ENCODE data around the gene CYGB.
A peak's percentile ranks its signal among the peaks of the same experiment; 100 is the strongest.
"Not testable (repeated sequence)": the region's sequence is repeated elsewhere in the genome, so short reads cannot be mapped to it uniquely, and the experiment has no call there.

Gene CYGB

DNA sequence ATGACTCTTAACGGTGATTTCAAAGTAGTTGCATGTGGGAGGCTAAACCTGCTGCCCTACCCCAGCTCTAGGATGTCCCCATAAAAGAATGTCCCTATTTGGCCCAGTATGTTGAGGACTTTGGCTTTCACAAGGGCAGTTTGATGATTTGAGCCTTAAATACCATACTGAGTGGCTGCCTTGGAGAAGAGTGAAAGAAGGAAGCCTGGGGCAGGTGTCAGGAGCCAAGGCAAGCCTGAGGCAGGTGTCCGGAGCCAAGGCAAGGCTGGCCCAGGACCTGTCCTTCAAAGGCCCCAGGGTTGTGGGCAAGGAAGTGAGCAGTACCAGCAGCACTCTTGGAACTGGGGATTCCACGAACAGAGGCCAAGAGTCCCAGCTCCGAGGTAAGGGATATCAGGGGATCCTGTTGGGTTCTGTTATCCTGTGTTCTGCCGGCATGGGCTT, 29.5 kb upstream of the CYGB start:
- DNase-seq = no peak

GRCh38 chr17:76566613-76566943, 29.1 kb upstream of the CYGB start:
- DNase-seq = no peak

- no peak for DNase-seq
Observed at GRCh38 chr17:76565728-76566612, 28.5 kb upstream of the CYGB start.

DNA sequence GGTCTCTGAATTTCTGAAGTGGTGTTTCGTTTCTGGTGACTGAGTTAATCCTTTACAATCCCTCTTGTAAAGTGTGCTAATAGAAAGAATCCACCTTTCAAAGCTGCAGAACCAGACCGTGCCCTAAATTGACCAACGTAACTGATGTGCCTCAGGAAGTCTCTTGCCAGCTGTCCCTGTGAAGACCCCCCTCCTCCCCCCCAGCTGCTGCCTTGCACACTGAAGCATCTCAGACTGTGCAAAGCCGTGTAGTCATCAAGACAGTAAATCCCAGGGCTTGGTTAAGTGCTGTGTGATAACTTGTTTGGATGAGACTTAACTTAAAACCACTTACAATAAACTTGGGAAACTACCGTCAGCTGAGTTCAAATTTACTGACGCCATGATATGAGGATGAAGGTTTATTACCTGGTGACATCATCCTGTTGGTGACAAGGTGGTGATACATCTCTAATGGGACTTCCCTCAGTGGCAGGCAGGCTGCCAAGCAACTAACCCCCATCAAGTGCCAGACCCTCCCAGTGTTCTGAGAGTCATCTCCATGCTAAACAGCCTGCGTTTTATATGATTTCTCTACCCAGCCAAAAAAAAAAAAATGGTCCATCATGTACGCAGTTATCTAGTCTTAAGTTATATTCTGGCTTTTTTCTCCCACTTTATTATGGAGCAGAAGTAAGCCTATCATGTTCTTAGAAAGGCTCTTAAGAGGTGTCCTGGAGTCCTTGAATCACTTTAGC, 27.6 kb upstream of the CYGB start:
- DNase-seq = not testable (repeated sequence)

DNA sequence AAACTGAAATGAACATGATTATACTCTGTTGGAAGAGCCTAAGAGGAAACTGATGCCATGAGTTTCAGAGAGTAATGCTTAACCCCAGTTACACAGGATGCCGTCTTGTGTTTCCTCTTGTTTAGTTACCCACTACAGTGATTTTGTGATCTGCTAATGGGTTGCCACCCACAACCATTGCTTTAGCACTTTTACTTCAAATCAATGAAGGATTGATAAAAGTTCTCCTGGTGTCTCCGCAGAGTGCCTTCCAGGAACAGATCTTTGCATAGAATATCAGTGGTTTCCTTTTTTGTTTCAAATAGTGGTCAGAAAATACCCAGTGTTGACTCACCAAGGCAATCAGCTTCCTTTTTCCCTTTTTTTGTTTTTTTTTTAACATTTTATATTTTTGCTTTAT, 25.9 kb upstream of the CYGB start:
- DNase-seq = peak; percentile 32

GRCh38 chr17:76562734-76563148, 25.2 kb upstream of the CYGB start:
- no peak for DNase-seq

DNA sequence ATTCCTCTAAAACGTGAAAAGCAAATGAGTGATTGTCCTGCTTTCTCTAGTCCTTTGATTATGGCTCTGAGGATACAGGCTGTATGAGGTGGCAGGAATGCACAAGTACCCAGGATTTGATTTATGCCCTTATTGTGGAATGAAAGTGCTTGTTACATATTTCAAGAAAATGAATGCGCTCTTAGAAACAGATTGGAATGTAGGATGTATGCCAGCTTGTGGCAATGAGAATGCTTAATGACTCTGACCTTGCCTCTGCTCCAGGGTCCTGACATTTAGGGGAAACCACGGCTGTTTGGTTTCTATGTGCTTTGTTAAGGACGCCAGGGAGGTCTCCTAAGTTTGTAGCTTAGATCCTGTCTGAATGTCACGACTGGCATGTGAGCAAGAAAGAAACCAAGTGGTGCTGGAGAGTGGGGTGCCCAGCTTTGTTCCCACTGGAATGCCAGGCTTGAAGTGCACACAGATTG, 24.3 kb upstream of the CYGB start:
- no peak for DNase-seq

- DNase-seq = peak; percentile 75
Observed at GRCh38 chr17:76561332-76561731, 23.8 kb upstream of the CYGB start.

GRCh38 chr17:76560877-76561221, 23.3 kb upstream of the CYGB start:
- no peak for DNase-seq

DNA sequence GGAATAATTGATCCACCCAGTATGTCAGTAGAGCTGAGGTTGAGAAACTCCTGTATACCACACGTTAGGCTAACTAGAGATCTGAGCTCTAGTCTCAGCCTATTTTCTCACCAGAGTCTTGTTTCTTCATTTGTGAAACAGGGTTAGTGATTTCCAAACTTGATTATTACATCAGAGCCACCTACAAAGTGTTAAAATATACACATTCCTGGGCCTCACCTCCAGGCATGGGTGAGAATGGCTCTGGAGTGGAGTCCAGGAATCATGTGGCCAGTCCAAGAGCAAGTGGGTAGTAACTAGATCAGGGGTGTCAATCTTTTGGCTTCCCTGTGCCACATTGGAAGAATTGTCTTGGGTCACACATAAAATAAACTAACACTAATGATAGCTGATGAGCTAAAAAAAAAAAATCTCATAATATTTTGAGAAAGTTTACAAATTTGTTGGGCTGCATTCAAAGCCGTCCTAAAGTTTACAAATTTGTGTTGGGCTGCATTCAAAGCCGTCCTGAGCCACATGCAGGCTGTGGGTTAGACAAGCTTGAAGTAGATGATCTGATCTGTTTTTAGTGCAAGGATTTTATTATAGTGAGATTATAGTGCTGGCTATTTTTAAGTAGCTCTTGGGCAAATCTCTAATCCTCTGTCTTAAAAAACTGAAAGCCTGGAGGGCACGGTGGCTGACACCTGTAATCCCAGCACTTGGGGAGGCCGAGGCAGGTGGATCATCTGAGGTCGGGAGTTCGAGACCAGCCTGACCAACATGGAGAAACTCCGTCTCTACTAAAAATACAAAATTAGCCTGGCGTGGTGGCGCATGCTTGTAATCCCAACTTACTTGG, 22.7 kb upstream of the CYGB start:
- no peak for DNase-seq

DNA sequence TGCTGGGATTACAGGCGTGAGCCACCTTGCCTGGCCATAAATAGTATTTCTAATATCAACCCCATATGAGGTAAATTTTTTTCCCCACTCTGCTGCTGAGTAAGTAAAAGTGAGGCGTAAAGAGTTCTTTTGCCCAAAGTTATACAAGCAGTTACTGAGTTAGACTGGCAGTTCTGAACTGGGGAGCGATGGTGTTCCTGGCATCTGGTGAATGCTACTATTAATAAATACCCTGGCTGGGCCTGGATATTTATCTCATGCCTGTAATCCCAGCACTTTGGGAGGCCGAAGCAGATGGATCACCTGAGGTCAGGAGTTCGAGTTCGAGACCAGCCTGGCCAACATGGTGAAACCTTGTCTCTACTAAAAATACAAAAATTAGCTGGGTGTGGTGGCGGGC, 22.0 kb upstream of the CYGB start:
- DNase-seq = not testable (repeated sequence)

DNA sequence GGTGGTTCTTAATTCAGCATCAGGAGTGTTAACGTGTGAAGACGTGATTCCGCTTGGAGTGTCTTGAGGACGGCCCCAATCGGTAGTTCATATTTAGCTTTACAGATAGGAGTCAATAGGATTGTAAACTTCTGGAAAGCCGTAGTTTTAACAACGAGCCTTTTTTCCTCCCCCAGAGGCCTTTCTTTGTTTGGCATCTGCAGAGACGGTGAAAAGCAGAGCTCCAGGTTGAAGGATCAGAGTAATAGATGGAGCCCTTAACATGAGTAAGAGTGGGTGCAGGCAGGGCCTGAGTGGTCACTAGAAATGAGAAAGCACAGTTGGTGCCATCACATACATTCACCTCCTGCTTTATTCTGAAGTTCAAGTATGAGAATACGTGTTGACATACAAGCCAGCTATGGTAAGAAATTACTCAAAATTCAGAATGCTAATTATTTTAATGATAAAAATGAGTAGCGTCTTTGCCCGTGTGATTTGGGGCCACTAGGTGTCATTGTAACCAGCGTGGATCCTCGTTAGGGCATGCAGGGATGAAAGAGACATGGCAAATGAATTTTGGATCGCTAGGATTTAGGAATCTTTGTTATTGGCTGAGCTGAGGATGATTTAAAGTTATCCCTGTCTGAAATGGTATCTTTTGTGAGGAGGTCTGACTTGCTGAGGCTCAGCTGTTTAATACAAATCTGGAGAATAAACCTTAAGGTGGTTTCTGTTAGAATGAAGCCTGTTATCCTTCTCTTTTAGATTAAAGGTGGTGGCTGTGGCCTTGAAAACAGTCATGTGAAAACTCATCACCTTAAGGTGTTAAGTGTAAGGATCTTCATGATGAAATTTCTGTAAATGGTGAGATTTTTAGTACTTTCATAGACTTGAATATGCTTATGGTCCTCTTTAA, 20.9 kb upstream of the CYGB start:
- peak; percentile 43 for DNase-seq

- DNase-seq = peak; percentile 97
Observed at GRCh38 chr17:76557368-76558197, 20.1 kb upstream of the CYGB start.

DNA sequence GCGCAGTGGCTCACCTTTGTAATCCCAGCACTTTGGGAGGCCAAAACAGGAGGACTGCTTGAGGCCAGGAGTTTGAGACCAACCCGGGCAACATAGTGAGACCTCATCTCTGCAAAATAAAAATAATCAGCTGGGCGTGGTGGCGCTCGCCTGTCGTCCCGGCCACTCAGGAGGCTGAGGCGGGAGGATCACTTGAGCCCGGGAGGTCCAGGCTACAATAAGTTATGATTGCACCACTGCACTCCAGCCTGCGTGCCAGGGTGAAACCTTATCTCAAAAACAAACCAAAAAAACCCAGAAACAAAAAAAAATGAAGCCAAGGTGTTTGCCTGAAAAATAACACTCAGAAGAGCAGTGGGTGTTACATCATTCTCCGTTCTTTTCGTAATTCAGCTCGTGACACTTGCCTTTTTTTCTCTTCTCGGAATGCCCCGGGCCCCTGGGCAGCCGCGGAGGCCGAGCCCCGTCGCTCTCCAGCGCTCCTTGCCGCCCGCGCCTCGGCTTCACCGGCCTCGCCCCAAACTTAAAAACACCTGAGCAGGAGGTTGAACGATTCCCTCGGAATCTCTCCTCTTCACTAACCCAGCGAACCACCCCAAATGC, 19.4 kb upstream of the CYGB start:
- DNase-seq = peak; percentile 72

- DNase-seq = no peak
Observed at GRCh38 chr17:76554131-76554530, 16.6 kb upstream of the CYGB start.

DNA sequence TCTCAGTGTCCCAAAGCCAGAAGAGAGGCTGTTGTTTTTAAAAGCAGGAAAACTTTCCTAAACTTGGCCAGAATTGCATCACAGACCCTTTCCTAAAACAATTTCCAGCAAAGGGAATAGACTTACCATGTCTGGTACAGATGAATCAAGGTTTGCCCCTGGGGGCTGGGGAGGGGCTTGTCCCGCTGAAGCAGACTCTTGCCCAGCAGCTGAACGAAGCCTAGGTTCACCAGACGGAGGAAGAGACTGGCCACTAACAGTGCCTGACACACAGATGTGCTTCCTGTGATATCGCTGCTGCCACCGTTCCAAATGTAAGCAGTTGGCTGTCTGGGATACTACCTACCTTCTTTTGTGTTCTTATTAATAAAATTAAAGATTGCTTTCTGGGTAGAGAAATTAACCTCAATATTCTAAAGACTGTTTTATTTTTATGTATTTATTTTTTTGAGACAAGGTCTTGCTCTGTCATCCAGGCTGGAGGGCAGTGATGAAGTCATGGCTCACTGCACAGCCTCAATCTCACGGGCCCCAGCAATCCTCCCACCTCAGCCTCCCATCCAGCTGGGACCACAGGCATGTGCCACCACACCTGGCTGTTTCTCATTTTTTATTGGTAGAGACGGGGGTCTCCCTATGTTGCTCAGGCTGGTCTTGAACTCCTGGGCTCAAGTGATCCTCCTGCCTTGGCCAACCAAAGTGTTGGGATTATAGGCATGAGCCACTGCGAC, 15.8 kb upstream of the CYGB start:
- DNase-seq = no peak

- no peak for DNase-seq
Observed at GRCh38 chr17:76551685-76552084, 14.2 kb upstream of the CYGB start.

GRCh38 chr17:76550712-76551615, 13.5 kb upstream of the CYGB start:
- no peak for DNase-seq

GRCh38 chr17:76549539-76549938, 12.0 kb upstream of the CYGB start:
- DNase-seq = no peak
